Adipocyte (in vitro differentiated cells): ENCODE measurements around the gene SH3TC1.
A peak's percentile ranks its signal among the peaks of the same experiment; 100 is the strongest.

Experiments
- DNase-seq: peaks from one replicate; pipeline ENCODE4 v3.0.0-alpha.2; 2015; ENCODE audit warnings: low read depth
- H3K27me3 ChIP-seq: replicated peaks from 2 replicates; pipeline ENCODE4 v1.7.0; 2013; ENCODE audit warnings: mild to moderate bottlenecking, low read length, moderate library complexity; ENCODE audit not compliant: control insufficient read depth, insufficient read depth
- H3K36me3 ChIP-seq: 2 replicates; pipeline ENCODE4 v1.7.0; 2013; ENCODE audit warnings: low read length, mild to moderate bottlenecking, moderate library complexity; ENCODE audit not compliant: control insufficient read depth, insufficient read depth, severe bottlenecking
- H3K4me1 ChIP-seq: 2 replicates; pipeline ENCODE4 v1.7.0; 2013; ENCODE audit warnings: mild to moderate bottlenecking, low read length, moderate library complexity; ENCODE audit not compliant: control insufficient read depth, insufficient read depth
- H3K4me3 ChIP-seq: 2 replicates; pipeline ENCODE4 v1.7.0; 2013; ENCODE audit warnings: mild to moderate bottlenecking, low read length, moderate library complexity
- H3K9ac ChIP-seq: 2 replicates; pipeline ENCODE4 v1.7.0; 2013; ENCODE audit warnings: mild to moderate bottlenecking, low read length, moderate library complexity
- H3K9me3 ChIP-seq: 2 replicates; pipeline ENCODE4 v1.7.0; 2013; ENCODE audit warnings: mild to moderate bottlenecking, low read length, moderate library complexity; ENCODE audit not compliant: control insufficient read depth

The SH3TC1 gene

DNA sequence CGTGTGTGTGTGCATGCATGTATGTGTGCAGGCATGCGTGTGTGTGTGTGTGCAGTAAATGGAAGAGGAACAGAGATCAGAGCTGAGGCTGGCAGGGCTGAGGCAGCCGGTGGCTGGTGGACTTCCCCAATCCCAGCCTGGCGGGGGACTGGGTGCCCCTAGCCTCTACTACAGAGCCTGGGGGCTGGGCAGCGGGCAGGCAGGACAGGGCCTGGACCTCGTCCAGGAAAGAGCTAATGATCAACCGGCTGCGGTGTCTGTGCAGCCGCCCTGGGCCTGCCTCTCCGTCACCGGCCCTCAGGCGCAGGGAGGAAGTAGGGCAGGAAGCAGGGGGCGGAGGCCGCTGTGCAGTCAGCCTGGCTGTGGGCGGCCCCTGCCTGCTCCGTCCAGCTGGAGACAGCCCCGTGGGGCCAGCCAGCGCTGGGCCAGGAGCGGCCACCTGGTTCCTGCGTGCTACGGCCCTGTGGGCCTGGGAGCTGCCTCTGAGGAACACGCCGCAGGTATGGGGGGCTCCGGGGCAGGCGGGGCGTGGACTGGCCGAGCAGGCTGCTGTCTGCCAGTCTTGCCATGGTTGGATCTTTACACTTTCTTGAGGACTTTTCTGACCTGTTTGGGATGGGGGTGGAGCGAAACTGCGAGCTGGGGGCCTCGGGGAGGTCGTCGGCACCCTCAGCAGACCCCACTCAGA, at the start of gene SH3TC1:
SH3TC1 (plus strand) TSS at position 385 of the 688 bp plus-strand sequence. CDS start 5,905 bp downstream, outside the sequence.
- Histone ChIP-seq H3K27me3 (peaks cover 21% of the 10 kb centered on the region), H3K4me1 (peaks cover 29% of the 10 kb centered on the region), H3K4me3 (peak within 1 kb of the TSS; percentile 72), H3K36me3 (no peaks in the 10 kb centered on the region), H3K9me3 (no peaks in the 10 kb centered on the region), H3K9ac (peak within 1 kb of the TSS; percentile 72)
- peak; percentile 85 for DNase-seq

DNA sequence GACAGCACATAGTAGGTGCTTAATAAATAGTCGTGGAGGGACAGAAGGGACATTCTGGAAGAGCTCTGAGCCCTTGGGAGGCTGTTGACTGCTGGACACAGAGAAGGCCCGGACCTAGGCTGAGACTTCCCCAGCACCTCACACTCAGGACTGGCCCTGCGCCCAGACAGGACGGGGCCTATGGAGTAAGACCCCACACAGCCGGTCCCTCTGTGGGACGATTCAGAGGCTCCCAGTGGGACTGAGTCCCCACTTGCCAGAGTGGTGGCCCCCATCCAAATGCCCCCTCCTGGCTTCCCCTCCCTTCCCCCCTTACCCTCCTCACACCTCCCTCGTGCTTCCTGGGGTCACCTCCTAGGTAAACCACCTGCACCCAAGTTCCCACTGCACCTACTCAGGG, 49.4 kb upstream of the SH3TC1 start:
- Histone ChIP-seq H3K9me3 (no peaks in the 10 kb centered on the region), H3K9ac (no peak overlapping the region), H3K4me1 (peaks cover 15% of the 10 kb centered on the region), H3K36me3 (no peaks in the 10 kb centered on the region), H3K4me3 (no peak overlapping the region), H3K27me3 (peaks cover 69% of the 10 kb centered on the region)
- DNase-seq, result no peak

- H3K9me3 ChIP-seq, result no peaks in the 10 kb centered on the region
- no peaks in the 10 kb centered on the region for H3K36me3 ChIP-seq
- peaks cover 8% of the 10 kb centered on the region for H3K4me1 ChIP-seq
- no peak for DNase-seq
- no peak overlapping the region for H3K4me3 ChIP-seq
- H3K9ac ChIP-seq, result no peak overlapping the region
- H3K27me3 ChIP-seq, result peaks cover 69% of the 10 kb centered on the region
Measured at GRCh38 chr4:8150152-8151090, 48.7 kb upstream of the SH3TC1 start.

DNA sequence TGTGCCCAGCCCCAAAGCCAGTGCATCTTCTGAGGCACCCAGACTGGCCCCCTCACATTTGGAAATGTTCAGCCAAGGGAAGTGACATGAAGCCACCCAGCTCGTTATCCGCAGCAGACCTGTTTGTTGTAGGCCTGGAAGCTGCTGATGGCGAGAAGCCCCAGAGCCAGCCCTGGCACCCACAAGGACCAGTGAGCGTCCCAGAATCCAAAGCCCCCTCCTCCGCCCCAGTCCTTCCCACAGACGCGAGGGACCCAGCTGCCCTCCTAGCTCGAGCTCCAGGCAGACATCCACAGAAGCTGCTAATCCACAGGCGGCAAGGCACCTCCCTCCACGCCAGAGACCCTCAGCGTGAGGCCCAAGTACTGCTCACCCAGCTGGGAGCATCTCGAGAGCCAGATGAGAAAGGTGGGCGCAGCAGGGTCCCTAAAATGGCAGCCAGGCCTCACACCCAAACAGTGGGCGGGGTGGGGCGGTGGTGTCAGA, 47.9 kb upstream of the SH3TC1 start:
- H3K4me3 ChIP-seq, result no peak overlapping the region
- H3K36me3 ChIP-seq, result no peaks in the 10 kb centered on the region
- H3K27me3 ChIP-seq, result peaks cover 63% of the 10 kb centered on the region
- H3K9me3 ChIP-seq, result no peaks in the 10 kb centered on the region
- no peaks in the 10 kb centered on the region for H3K4me1 ChIP-seq
- no peak overlapping the region for H3K9ac ChIP-seq
- DNase-seq, result no peak

- Histone ChIP-seq H3K4me3 (no peak overlapping the region), H3K9ac (no peak overlapping the region), H3K4me1 (peaks cover 8% of the 10 kb centered on the region), H3K36me3 (no peaks in the 10 kb centered on the region), H3K9me3 (no peaks in the 10 kb centered on the region), H3K27me3 (peaks cover 53% of the 10 kb centered on the region)
- no peak for DNase-seq
Measured at GRCh38 chr4:8152090-8152864, 46.8 kb upstream of the SH3TC1 start.

DNA sequence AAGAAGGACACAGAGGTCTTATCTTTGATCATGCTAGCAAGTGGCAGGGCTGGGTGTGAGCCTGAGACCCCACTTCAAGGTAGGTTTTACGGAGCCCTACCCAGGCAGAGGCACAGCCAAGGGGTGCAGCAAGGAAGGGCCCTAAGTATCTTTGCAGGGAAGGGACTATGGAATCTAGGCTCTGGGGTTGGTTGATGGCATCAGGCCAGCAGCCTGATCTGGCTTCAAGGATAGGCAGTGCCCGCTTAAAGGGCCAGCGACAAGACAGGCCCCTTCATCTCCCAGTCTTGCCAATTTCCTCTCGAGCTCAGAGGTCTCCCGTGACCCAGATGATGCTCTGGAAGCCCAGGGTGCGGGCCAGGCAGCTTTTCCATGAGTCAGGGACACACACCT, 46.2 kb upstream of the SH3TC1 start:
- no peaks in the 10 kb centered on the region for H3K9me3 ChIP-seq
- DNase-seq, result no peak
- H3K27me3 ChIP-seq, result peaks cover 48% of the 10 kb centered on the region
- H3K4me3 ChIP-seq, result no peak overlapping the region
- H3K4me1 ChIP-seq, result peaks cover 14% of the 10 kb centered on the region
- no peaks in the 10 kb centered on the region for H3K36me3 ChIP-seq
- H3K9ac ChIP-seq, result no peak overlapping the region

DNA sequence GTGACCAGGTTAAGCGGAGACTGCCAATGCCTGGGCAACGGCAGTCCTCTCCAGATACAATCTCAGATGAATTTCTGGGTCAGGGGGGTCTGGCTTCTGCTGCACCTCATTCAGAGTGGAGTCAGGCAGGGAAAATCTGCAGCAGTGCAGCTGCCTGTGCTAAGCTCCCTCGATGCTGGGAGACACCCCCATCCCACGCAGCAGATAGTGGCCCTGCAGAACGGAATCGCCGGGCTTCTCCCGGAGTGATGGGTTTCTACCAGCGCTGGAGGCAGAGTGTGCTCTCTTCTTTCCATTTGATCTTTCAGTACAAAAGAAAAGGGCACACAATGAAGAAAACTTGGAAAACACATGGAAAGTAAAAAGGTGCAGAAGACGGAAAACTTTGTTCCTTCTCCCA, 45.6 kb upstream of the SH3TC1 start:
- DNase-seq, result no peak
- H3K9me3 ChIP-seq, result no peaks in the 10 kb centered on the region
- no peak overlapping the region for H3K9ac ChIP-seq
- peaks cover 16% of the 10 kb centered on the region for H3K4me1 ChIP-seq
- no peak overlapping the region for H3K4me3 ChIP-seq
- H3K27me3 ChIP-seq, result peaks cover 42% of the 10 kb centered on the region
- H3K36me3 ChIP-seq, result no peaks in the 10 kb centered on the region

DNA sequence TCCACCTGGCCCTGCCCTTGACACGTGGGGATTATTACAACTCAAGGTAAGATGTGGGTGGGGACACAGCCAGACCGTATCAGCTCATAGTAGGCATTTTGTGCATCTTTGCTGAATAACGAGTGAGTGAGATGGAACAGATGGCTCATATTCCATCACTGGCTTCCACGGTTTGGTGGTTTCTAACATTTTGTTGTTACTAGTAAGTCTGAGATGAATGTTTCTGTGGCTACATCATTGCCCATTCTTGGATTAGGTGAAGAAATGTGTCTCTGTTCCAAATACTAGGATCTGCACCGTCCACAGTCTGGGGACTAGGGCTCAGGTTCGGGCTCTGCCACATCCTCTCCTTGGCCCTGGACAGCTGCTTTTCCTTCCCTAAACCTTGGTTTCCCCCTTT, 44.0 kb upstream of the SH3TC1 start:
- Histone ChIP-seq H3K36me3 (no peaks in the 10 kb centered on the region), H3K4me1 (peaks cover 23% of the 10 kb centered on the region), H3K4me3 (no peak overlapping the region), H3K9ac (no peak overlapping the region), H3K9me3 (no peaks in the 10 kb centered on the region), H3K27me3 (peaks cover 27% of the 10 kb centered on the region)
- peak; percentile 35 for DNase-seq

DNA sequence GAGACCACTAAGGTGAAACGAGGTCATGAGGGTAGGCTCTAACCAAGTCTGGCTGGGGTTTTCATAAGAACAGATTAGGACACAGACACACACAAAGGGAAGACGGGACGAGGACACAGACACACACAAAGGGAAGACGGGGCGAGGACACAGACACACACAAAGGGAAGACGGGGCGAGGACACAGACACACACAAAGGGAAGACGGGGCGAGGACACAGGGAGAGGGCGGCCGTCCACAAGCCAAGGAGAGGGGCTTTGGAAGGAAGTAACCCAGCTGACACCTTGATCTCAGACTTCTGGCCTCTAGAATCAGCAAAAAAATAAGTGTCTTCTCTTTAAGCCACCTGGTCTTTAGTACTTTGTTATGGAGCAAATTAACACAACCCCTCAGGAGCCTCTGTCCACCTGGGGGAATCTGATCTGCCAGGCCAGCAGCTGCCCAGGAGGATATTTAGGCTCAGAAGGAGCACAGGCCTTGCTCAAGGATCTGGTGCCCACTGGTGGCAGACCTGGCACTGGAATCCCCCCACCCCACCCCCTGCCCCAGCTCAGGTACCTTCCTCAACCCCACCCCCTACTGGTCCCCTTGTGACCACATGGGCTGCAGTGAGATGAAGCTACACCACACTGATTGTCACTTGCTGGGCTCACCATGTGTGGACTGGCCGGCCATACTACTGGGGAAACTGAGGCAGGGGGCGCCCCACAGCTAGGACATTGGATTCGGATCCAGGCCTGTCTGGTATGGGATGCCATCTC, 43.2 kb upstream of the SH3TC1 start:
- H3K36me3 ChIP-seq, result no peaks in the 10 kb centered on the region
- H3K9ac ChIP-seq, result no peak overlapping the region
- peaks cover 25% of the 10 kb centered on the region for H3K4me1 ChIP-seq
- no peak for DNase-seq
- peaks cover 20% of the 10 kb centered on the region for H3K27me3 ChIP-seq
- H3K9me3 ChIP-seq, result no peaks in the 10 kb centered on the region
- H3K4me3 ChIP-seq, result no peak overlapping the region

DNA sequence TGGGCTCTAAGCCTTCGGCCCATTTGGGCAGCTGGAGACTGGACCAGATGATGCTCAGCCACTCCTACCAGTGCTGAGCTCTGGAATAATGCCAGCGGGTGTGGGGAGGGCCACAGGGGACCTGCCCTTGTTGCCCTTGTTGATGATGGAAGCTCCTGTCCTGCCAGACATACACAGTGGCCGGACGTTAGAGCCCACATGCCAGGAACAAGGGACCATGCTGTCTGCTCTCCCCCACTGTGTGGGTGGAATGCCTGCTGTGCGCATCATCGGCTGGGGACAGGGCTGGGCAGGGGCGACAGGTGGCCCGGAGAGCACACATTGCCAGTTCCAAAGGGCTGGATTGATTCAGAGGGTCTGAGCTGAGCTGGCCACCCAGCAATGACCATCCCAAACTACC, 42.5 kb upstream of the SH3TC1 start:
- no peak for DNase-seq
- Histone ChIP-seq H3K9me3 (no peaks in the 10 kb centered on the region), H3K27me3 (peaks cover 19% of the 10 kb centered on the region), H3K4me3 (no peak overlapping the region), H3K9ac (no peak overlapping the region), H3K4me1 (peaks cover 25% of the 10 kb centered on the region), H3K36me3 (no peaks in the 10 kb centered on the region)
